Liver (tissue), 9 donors: ENCODE measurements around the gene NTN5. TPM values are rescaled to one million over a fixed set of nuclear protein-coding genes. Genes with fewer than 3 reads are reported as not detected.

Experiments used
- DNase-seq: peaks from one replicate; pipeline ENCODE4 v3.0.0-alpha.2; 2017; ENCODE audit warnings: low spot score
- H3K27ac ChIP-seq, 2 donors: one replicate each; pipeline ENCODE4 v1.7.0; 2013; ENCODE audit warnings: inconsistent platforms in 2 of 2, low read length in 2 of 2, control low read depth in 1 of 2, low read depth in 1 of 2, mild to moderate bottlenecking in 1 of 2
- H3K27me3 ChIP-seq, 4 donors: one replicate each; pipeline versions ENCODE4 v1.6.1 to v1.7.0; 2013; ENCODE audit warnings: low read length in 3 of 4, inconsistent platforms in 1 of 4, mild to moderate bottlenecking in 1 of 4, moderate library complexity in 1 of 4; ENCODE audit not compliant: control insufficient read depth in 4 of 4, insufficient read depth in 4 of 4
- H3K36me3 ChIP-seq, 4 donors: one replicate each; pipeline versions ENCODE4 v1.6.1 to v1.7.0; 2013; ENCODE audit warnings: low read length in 3 of 4, mild to moderate bottlenecking in 3 of 4, low read depth in 1 of 4, moderate library complexity in 1 of 4; ENCODE audit not compliant: control insufficient read depth in 4 of 4, insufficient read depth in 3 of 4
- H3K4me1 ChIP-seq, 4 donors: one replicate each; pipeline versions ENCODE4 v1.6.1 to v1.7.0; 2013; ENCODE audit warnings: low read length in 3 of 4, mild to moderate bottlenecking in 3 of 4, moderate library complexity in 1 of 4; ENCODE audit not compliant: control insufficient read depth in 4 of 4, insufficient read depth in 4 of 4
- H3K4me3 ChIP-seq, 3 donors: one replicate each; pipeline versions ENCODE4 v1.6.1 to v1.7.0; 2013; ENCODE audit warnings: low read length in 3 of 3, control low read depth in 1 of 3, low read depth in 1 of 3, mild to moderate bottlenecking in 1 of 3
- H3K9ac ChIP-seq, 2 donors: one replicate each; pipeline ENCODE4 v1.7.0; 2013; ENCODE audit warnings: low read length in 2 of 2, mild to moderate bottlenecking in 2 of 2, moderate library complexity in 2 of 2, control low read depth in 1 of 2, low read depth in 1 of 2
- H3K9me3 ChIP-seq, 4 donors: one replicate each; pipeline versions ENCODE4 v1.6.1 to v1.7.0; 2013; ENCODE audit warnings: low read length in 3 of 4; ENCODE audit not compliant: control insufficient read depth in 4 of 4
- ATF3 ChIP-seq: IDR thresholded peaks from 2 replicates; pipeline ENCODE4 v1.6.1; 2016; ENCODE audit warnings: antibody characterized with exemption
- EGR1 ChIP-seq, 2 donors: IDR thresholded peaks; 2 replicates each; pipeline ENCODE4 v1.6.1; 2016 to 2018; ENCODE audit warnings: antibody characterized with exemption in 2 of 2, low read depth in 2 of 2
- FOXA1 ChIP-seq: IDR thresholded peaks from 2 replicates; pipeline ENCODE4 v1.6.1; 2016; ENCODE audit warnings: antibody characterized with exemption
- FOXA2 ChIP-seq: IDR thresholded peaks from 2 replicates; pipeline ENCODE4 v1.6.1; 2016; ENCODE audit warnings: antibody characterized with exemption
- GABPA ChIP-seq, 2 donors: IDR thresholded peaks in 1 of 2; conservative IDR thresholded peaks in 1 of 2; 2 replicates each; pipeline ENCODE4 v1.6.1; 2016; ENCODE audit warnings: antibody characterized with exemption in 2 of 2, mild to moderate bottlenecking in 1 of 2, moderate library complexity in 1 of 2
- JUND ChIP-seq, 2 donors: IDR thresholded peaks; 2 replicates each; pipeline ENCODE4 v1.6.1; 2016; ENCODE audit warnings: antibody characterized with exemption in 2 of 2
- NR2F2 ChIP-seq: IDR thresholded peaks from 2 replicates; pipeline ENCODE4 v1.6.1; 2016; ENCODE audit warnings: antibody characterized with exemption
- RAD21 ChIP-seq, 2 donors: IDR thresholded peaks; 2 replicates each; pipeline ENCODE4 v1.6.1; 2016; ENCODE audit warnings: antibody characterized with exemption in 2 of 2, mild to moderate bottlenecking in 2 of 2
- REST ChIP-seq: IDR thresholded peaks from 2 replicates; pipeline ENCODE4 v1.6.1; 2016; ENCODE audit warnings: antibody characterized with exemption, mild to moderate bottlenecking
- RXRA ChIP-seq, 2 donors: IDR thresholded peaks; 2 replicates each; pipeline ENCODE4 v1.6.1; 2017 to 2018; ENCODE audit warnings: antibody characterized with exemption in 2 of 2, mild to moderate bottlenecking in 1 of 2
- YY1 ChIP-seq: IDR thresholded peaks from 2 replicates; pipeline ENCODE4 v1.6.1; 2016; ENCODE audit warnings: antibody characterized with exemption, mild to moderate bottlenecking
- ZBTB33 ChIP-seq: IDR thresholded peaks from 2 replicates; pipeline ENCODE4 v1.6.1; 2016; ENCODE audit warnings: antibody characterized with exemption
- WGBS: extraction: QIAGEN DNeasy Blood & Tissue Kit; methylation state at CpG from one replicate; pipeline ENCODE4 v1.1.7; 2013; 5-methylcytosine and 5-hydroxymethylcytosine counted together
- polyA plus RNA-seq, 2 donors: library from polyadenylated mRNA; stranded (reverse) in 1 of 2; unstranded in 1 of 2; fragments of 200-250 nt in 1 of 2; fragments of >200 nt in 1 of 2; fragmentation: Nextera tagmentation in 1 of 2; extraction: Ambion mirVana in 1 of 2; gene quantifications; one replicate each; pipeline versions ENCODE4 v1.2.1 to v1.2.3, GENCODE V29; 2013 to 2015
- total RNA-seq, 2 donors: library from RNA; depleted of rRNA; stranded (reverse); fragments of >200 nt; gene quantifications; one replicate each; pipeline ENCODE4 v1.2.3, GENCODE V29; 2014
- TF ChIP-seq, protein P1 (sequence below): IDR thresholded peaks from 2 replicates; pipeline ENCODE4 v1.6.1; 2016; ENCODE audit warnings: antibody characterized with exemption
- TF ChIP-seq, protein P2 (sequence below): fragments of 150-350 bp; IDR thresholded peaks from 2 replicates; pipeline ENCODE4 v1.5.1; 2017; ENCODE audit warnings: improper control_type of control experiment, low read depth, low read length; ENCODE audit not compliant: missing input control
- donor health status: healthy.
- donor health status: healthy.
- donor health status: healthy.
- donor health status: healthy.
- donor health status: healthy.

NTN5 gene
- total and polyA plus RNA-seq, 4 donors, result 0.08 to 0.09 TPM; not detected in 2

DNA sequence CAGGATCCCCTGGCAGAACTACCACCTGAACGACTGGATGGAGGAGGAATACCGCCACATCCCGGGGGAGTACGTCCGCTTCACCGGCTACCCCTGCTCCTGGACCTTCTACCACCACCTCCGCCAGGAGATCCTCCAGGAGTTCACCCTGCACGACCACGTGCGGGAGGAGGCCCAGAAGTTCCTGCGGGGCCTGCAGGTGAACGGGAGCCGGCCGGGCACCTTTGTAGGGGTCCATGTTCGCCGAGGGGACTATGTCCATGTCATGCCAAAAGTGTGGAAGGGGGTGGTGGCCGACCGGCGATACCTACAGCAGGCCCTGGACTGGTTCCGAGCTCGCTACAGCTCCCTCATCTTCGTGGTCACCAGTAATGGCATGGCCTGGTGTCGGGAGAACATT is 30.5 kb upstream of the NTN5 start (continued):
- TF ChIP-seq ZBTB33, result no peak

DNA sequence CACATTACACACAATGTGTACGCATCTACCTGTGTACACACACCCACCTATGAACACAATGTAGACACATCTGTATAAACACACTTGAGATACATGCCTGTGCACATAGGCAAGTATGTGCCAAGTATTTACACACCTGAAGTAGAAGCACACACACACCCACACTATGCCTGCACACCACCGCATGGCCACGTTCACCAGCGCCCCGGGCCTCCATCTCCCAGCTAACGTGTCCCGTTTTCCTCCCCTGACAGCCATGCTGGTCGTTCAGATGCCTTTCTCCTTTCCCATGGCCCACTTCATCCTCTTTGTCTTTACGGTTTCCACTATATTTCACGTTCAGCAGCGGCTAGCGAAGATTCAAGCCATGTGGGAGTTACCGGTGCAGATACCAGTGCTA is 29.9 kb upstream of the NTN5 start:
- 97% methylated on average over 13 of the region's 13 CpGs for WGBS
- Histone ChIP-seq H3K9ac (no peak overlapping the region), H3K27ac (no peak overlapping the region), H3K4me1 (no peaks in the 10 kb centered on the region), H3K4me3 (no peak overlapping the region), H3K27me3 (no peaks in the 10 kb centered on the region), H3K36me3 (no peaks in the 10 kb centered on the region), H3K9me3 (no peaks in the 10 kb centered on the region)
- no peak for DNase-seq
- TF ChIP-seq FOXA1 (no peak), RAD21 (IDR thresholded peaks at IDR 0.05) (no peak), EGR1 (IDR thresholded peaks at IDR 0.05; ENCODE audit: low read depth in 2 of 2) (no peak), FOXA2 (no peak), YY1 (no peak), REST (no peak), NR2F2 (no peak), ZBTB33 (no peak), RXRA (IDR thresholded peaks at IDR 0.05) (no peak), JUND (IDR thresholded peaks at IDR 0.05) (no peak), ATF3 (no peak), GABPA (IDR thresholded peaks at IDR 0.05 in 1 of 2, conservative IDR thresholded peaks at IDR 0.05 in 1 of 2) (no peak)
- TF ChIP-seq, protein P1, sequence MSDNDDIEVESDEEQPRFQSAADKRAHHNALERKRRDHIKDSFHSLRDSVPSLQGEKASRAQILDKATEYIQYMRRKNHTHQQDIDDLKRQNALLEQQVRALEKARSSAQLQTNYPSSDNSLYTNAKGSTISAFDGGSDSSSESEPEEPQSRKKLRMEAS, result no peak
- TF ChIP-seq, protein P2, sequence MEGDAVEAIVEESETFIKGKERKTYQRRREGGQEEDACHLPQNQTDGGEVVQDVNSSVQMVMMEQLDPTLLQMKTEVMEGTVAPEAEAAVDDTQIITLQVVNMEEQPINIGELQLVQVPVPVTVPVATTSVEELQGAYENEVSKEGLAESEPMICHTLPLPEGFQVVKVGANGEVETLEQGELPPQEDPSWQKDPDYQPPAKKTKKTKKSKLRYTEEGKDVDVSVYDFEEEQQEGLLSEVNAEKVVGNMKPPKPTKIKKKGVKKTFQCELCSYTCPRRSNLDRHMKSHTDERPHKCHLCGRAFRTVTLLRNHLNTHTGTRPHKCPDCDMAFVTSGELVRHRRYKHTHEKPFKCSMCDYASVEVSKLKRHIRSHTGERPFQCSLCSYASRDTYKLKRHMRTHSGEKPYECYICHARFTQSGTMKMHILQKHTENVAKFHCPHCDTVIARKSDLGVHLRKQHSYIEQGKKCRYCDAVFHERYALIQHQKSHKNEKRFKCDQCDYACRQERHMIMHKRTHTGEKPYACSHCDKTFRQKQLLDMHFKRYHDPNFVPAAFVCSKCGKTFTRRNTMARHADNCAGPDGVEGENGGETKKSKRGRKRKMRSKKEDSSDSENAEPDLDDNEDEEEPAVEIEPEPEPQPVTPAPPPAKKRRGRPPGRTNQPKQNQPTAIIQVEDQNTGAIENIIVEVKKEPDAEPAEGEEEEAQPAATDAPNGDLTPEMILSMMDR, result no peak
